Liver (tissue), 3 donors: ENCODE results near the gene MTHFD2.

Experiments used
- ATF3 ChIP-seq: IDR thresholded peaks from 2 replicates; pipeline ENCODE4 v1.6.1; 2016; ENCODE audit warnings: antibody characterized with exemption
- CTCF ChIP-seq: fragments of 150-350 bp; IDR thresholded peaks from 2 replicates; pipeline ENCODE4 v1.5.1; 2017; ENCODE audit warnings: improper control_type of control experiment, low read depth, low read length; ENCODE audit not compliant: missing input control
- FOXA1 ChIP-seq: IDR thresholded peaks from 2 replicates; pipeline ENCODE4 v1.6.1; 2016; ENCODE audit warnings: antibody characterized with exemption
- GABPA ChIP-seq, 2 donors: IDR thresholded peaks in 1 of 2; conservative IDR thresholded peaks in 1 of 2; 2 replicates each; pipeline ENCODE4 v1.6.1; 2016; ENCODE audit warnings: antibody characterized with exemption in 2 of 2, mild to moderate bottlenecking in 1 of 2, moderate library complexity in 1 of 2
- JUND ChIP-seq, 2 donors: IDR thresholded peaks; 2 replicates each; pipeline ENCODE4 v1.6.1; 2016; ENCODE audit warnings: antibody characterized with exemption in 2 of 2
- MAX ChIP-seq: IDR thresholded peaks from 2 replicates; pipeline ENCODE4 v1.6.1; 2016; ENCODE audit warnings: antibody characterized with exemption
- RAD21 ChIP-seq, 2 donors: IDR thresholded peaks; 2 replicates each; pipeline ENCODE4 v1.6.1; 2016; ENCODE audit warnings: antibody characterized with exemption in 2 of 2, mild to moderate bottlenecking in 2 of 2
- REST ChIP-seq: IDR thresholded peaks from 2 replicates; pipeline ENCODE4 v1.6.1; 2016; ENCODE audit warnings: antibody characterized with exemption, mild to moderate bottlenecking
- RXRA ChIP-seq, 2 donors: IDR thresholded peaks; 2 replicates each; pipeline ENCODE4 v1.6.1; 2017 to 2018; ENCODE audit warnings: antibody characterized with exemption in 2 of 2, mild to moderate bottlenecking in 1 of 2
- SP1 ChIP-seq: IDR thresholded peaks from 2 replicates; pipeline ENCODE4 v1.6.1; 2018; ENCODE audit warnings: antibody characterized with exemption, mild to moderate bottlenecking
- TAF1 ChIP-seq: conservative IDR thresholded peaks from 2 replicates; pipeline ENCODE4 v1.6.1; 2016; ENCODE audit warnings: antibody characterized with exemption, mild to moderate bottlenecking
- YY1 ChIP-seq: IDR thresholded peaks from 2 replicates; pipeline ENCODE4 v1.6.1; 2016; ENCODE audit warnings: antibody characterized with exemption, mild to moderate bottlenecking
- donor health status: healthy.
- donor health status: healthy.

GRCh38 chr2:74206180-74206688, 7.8 kb downstream of the MTHFD2 start:
- TF ChIP-seq JUND (IDR thresholded peaks at IDR 0.05) (no peak), CTCF (no peak), TAF1 (no peak), RXRA (IDR thresholded peaks at IDR 0.05) (no peak), MAX (no peak), YY1 (no peak), REST (no peak), SP1 (no peak), RAD21 (IDR thresholded peaks at IDR 0.05) (no peak), GABPA (IDR thresholded peaks at IDR 0.05 in 1 of 2, conservative IDR thresholded peaks at IDR 0.05 in 1 of 2) (no peak), FOXA1 (no peak), ATF3 (no peak)
